Limb (tissue), 2 donors: ENCODE results near the gene KRCC1.
"Not testable (repeated sequence)": the region's sequence is repeated elsewhere in the genome, so short reads cannot be mapped to it uniquely, and the experiment has no call there.

Experiments used
- DNase-seq, 2 donors: peaks; one replicate each; pipeline ENCODE4 v3.0.0-alpha.2; 2016; ENCODE audit errors: extremely low spot score in 2 of 2

The KRCC1 gene

GRCh38 chr2:88042476-88042875, 13.1 kb downstream of the KRCC1 start:
- no peak for DNase-seq

DNA sequence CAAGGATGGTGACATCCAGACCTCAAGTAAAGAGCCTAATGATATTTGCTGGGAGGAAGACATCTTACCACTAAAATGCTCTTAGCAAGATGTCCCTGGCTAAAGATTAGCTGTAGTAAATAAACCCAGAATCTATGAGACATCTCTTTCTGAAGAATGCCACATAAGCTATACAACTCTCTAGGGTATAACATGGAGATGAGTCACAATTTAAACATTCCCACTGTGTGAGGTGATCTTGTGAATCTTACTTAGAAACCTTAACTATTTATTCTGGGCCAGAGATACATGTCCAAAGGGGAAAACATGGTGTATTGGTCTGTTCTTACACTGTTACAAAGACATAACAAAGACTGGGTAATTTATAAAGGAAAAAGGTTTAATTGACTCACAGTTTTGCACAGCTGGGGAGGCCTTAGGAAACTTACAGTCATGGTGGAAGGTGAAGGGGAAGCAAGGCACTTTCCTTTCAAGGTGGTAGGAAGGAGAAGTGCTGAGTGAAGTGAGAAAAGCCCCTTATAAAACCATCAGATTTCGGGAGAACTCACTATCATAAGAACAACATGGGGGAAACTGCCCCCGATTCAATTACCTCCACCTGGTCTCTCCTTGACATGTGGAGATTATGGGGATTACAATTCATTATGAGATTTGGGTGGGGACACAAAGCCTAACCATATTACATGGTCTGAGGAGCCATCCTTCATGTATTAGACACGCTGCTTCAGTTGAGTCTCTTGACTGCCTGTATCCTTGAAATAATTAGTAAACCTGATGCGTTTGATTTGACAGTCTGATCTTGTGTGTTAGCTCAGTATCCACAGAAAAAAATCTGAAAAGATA, 17.1 kb downstream of the KRCC1 start:
- DNase-seq, result no peak

- DNase-seq, result no peak
Measured at GRCh38 chr2:88036606-88037005, 19.0 kb downstream of the KRCC1 start.

- DNase-seq, result no peak
Measured at GRCh38 chr2:88036182-88036581, 19.4 kb downstream of the KRCC1 start.

DNA sequence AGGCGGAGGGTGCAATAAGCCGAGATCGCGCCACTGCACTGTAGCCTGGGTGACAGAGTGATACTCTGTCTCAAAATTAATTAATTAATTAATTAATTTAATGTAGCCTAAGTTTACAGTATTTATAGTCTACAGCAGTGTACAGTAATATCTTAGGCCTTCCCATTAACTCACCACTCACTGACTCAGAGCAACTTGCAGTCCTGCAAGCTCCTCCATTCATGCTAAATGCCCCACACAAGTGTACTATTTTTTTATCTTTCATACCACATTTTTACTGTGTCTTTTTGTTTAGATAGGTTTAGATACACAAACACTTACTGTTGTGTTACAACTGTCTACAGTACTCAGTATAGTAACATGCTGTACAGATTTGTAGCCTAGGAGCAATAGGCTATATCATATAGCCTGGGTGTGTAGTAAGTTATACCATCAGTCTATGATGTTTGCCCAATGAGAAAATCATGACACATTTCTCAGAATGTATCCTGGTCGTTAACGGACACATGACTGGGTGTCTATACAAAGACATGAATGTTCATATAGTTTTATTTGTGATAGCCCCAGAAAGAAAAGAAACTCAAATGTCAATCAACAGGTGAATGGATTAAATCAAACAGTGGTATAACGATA, 23.4 kb downstream of the KRCC1 start:
- DNase-seq, result no peak

GRCh38 chr2:88028931-88029330, 26.7 kb downstream of the KRCC1 start:
- no peak for DNase-seq

GRCh38 chr2:88027697-88028389, 27.7 kb downstream of the KRCC1 start:
- no peak for DNase-seq

GRCh38 chr2:88024509-88024908, 31.1 kb downstream of the KRCC1 start:
- no peak for DNase-seq

DNA sequence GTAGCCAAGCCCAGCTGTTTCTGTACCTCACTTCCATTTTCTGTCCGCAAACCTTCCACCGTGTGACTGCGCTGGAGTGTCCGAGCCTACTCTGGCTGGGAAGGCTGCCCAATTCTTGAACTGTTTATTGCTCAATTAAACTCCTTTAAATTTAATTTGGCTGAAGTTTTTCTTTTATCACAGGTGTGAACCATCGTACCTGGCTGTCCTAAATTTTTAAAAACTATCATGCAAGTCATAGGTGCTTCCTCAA, 33.0 kb downstream of the KRCC1 start:
- DNase-seq, result no peak

- no peak for DNase-seq
Measured at GRCh38 chr2:88019985-88020384, 35.6 kb downstream of the KRCC1 start.

DNA sequence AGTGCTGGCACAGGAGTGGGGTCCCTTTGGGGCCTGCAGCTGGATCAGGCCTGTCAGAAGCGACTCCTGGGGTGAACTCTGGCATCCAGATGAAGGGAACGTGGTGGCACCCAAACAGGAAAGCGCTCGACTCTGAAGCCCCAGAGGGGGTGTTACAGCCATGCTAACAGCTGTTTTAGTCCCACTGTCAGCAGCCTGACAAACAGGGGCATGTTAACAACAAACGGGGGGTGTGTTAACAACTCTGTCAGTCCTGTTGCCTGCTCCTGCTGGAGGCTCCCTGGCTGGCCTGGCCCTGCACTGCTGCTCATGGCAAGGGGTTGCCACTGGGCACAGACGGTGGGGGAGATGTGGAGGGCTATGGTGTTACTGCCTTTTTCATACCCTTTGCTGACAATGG, 36.7 kb downstream of the KRCC1 start:
- DNase-seq, result no peak

DNA sequence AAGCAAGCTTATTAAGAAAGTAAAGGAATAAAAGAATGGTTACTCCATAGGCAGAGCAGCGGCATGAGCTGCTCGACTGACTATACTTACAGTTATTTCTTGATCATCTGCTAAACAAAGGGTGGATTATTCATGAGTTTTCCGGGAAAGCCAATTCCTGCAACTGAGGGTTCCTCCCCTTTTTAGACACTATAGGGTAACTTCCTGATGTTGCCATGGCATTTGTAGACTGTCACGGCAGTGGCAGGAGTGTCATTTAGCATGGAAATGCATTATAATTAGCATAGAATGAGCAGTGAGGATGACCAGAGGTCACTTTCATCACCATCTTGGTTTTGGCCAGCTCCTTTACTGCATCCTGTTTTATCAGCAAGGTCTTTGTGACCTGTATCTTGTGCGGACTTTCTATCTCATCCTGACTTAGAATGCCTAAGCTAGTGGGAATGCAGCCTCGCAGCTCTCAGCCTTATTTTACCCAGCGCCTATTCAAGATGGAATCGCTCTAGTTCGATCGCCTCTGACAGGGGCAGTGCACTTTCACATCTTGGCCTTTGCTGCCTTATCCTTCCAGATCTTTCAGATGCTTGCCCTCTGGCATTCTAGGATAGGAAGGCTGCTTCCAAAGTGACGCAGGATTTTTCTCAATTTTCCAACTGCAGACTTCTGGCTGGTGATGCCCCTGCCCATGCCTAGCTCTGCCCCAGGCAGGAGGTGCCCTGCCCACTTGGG, 37.3 kb downstream of the KRCC1 start:
- DNase-seq, result not testable (repeated sequence)

DNA sequence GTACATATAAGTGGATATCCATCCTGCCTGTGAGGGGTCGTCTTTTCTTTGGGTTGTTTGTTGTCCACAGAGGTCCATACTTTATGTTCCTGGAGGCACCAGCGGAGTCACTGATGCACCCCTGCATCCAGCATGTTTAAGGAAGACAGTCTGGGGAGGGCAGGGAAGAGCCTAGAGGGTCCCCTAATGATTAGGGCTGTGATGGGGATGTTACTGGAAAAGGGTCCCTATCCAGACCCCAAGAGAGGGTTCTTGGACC, 37.9 kb downstream of the KRCC1 start:
- DNase-seq, result not testable (repeated sequence)

DNA sequence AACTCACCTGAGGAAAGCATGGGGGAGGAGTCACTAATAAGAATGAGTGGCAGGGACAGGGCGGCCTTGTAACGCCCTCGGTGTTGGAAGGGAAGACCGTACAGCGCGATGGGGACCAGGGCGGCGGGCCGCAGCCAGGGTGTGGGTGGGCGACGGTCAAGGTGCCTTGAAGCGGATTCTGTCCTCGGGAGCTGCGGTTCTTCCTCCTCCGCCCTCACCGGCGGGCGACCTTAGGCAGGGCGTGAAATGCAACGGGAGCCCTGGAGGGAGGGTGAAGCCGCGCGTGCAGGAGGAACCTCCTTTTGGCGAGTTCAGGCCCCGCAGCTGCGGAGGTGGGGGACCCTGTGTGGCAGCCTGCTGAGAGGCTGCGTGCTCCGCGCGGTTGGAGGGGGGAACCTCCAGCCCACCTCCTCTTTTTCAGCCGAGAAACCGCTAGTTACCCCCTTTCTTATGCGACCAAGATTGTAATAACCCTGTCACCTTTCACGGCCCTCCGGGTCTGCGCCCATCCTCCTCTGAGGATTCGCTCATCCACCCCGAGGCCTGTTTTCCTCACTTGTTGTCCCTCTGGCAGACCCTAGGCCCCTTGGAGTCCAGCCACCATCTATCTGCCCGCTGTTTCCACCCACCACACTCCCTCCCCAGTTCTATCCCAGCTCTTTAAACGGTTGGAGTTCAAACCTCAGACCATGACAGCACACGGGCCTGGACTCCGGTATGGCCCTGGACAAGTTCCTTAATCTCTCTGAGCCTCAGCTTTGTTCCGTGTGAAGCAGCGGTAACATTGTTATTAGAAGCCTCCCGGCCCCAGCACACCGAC, 38.4 kb downstream of the KRCC1 start:
- DNase-seq, result peak in 1 of 2 donors; percentile 42

GRCh38 chr2:88016086-88016959, 39.3 kb downstream of the KRCC1 start, which contains the start of gene RNU2-63P:
TSS of gene RNU2-63P (minus strand) at chr2:88016547.
- DNase-seq, result peak; percentile 84 to 91

DNA sequence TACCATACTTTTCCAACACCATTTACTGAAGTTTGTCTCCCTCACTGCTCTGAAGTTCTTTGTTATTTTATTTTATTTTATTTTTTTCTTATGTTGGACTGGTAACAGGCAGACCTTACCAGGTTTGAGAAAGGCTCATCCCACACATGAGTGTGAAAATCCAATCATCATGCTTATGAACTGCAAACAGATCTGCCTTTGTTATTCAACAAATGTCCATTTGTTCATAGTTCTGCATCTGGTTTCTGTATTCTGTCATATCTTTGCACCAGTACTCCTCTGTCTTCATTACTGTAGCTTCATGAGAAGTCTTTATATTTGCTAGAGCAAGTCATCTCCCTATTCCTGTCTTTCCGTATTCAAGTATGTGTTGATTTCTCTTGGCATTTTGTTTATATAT, 44.6 kb downstream of the KRCC1 start:
- peak in 1 of 2 donors; percentile 20 for DNase-seq

GRCh38 chr2:88010136-88010535, 45.4 kb downstream of the KRCC1 start:
- no peak for DNase-seq

DNA sequence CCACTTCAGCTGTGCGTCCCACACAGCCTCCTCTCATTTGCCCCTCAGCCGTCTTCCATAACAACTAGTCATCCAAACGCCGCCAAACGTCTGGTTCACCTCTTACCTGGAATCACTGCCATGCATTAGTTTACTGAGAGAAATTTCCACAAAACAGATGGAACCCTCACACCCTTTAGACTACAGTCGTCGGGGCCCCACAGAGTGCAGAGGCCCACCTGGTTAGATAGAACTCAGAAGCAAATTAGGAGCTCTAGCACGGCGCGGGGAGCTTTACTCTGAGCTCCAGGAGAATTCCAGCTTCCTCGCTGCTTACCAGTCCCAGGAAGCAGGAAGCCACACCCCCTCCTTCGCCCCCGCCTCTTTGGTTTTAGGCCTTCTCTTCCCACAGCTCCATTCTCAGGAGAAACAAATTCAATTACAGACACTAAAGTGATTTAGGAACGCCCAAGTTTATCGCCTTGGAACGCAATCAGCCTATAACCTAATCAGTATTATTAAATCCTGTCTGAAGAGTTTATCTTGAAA, 48.6 kb downstream of the KRCC1 start:
- no peak for DNase-seq

DNA sequence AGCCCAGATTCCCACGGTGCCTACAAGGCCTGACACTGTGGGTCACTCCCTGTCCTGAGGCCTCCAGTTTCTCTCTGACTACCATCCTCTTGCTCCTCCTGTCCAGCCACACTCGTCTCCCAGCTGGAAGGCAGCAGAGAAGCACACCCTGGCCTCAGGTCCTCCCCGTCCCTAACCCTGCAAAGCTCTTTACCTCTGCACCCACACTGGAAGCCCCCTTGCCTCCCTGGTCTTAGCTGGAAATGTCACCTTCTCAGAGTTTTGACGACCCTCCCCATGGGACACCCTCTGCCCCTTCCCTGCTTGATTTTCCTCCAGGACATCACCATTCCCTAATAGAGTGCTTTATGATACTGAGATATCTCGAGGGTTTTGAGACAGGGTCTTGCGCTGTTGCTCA, 49.8 kb downstream of the KRCC1 start:
- DNase-seq, result no peak
